Kidney glomerular epithelial cell (primary cell): ENCODE results near the gene BACH2.
A peak's percentile ranks its signal among the peaks of the same experiment; 100 is the strongest.
"Not testable (repeated sequence)": the region's sequence is repeated elsewhere in the genome, so short reads cannot be mapped to it uniquely, and the experiment has no call there.

ENCODE experiments used
- DNase-seq: peaks from one replicate; lab custom pipeline; 2025; lab: John Stamatoyannopoulos, UW

The BACH2 gene

DNA sequence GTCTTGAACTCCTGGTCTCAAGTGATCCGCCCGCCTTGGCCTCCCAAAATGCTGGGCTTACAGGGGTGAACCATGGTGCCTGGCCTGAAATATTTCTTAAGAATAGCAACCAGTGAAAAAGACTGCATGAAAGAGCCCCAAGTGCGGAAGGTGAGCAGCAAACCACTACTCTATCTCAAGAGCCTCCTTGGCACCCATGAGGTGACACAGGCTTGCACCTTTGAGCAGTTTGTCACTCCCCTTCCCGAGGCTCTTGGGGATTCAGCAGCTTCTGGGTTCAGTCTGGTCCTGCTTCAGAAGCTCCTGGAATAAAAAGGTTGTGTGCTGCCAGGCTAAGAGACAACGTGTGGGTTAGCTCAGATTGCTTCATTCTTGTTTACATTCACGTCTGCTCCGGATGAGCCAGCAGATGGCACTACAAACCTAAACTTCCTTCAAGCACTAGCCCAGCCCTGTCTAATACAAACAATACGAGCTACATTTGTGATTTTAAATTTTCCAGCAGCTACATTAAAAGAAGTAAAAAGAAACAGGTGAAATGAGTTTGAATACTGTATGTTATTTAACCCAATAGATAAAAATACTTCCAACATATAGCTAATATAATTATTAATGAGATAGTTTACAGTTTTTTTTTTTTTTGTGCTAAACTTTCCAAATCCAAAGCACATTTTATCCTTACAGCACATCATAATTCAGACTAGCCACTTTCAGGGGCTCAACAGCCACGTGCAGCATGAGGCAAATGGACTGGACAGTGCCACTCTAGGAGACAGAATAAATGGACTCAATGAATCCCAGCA lies 356.2 kb downstream of the BACH2 start:
- peak; percentile 82 for DNase-seq

DNA sequence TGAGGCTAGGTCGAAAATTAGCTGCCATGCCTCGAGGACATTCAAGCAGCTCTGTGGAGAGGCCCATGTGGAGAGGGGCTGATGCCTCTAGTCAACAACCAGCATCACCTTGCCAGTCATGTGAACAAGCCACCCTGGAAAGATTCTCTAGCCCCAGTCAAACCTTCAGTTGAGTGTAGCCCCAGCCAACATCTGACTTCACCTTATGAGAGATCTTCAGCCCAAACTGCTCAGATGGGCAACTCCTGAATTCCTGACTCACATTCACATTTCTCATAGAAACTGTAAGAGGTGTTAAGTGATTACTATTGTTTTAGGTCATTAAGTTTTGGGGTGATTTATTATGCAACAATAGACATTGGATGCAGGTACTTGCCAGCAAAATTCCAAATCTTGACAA lies 357.5 kb downstream of the BACH2 start:
- DNase-seq: no peak

DNA sequence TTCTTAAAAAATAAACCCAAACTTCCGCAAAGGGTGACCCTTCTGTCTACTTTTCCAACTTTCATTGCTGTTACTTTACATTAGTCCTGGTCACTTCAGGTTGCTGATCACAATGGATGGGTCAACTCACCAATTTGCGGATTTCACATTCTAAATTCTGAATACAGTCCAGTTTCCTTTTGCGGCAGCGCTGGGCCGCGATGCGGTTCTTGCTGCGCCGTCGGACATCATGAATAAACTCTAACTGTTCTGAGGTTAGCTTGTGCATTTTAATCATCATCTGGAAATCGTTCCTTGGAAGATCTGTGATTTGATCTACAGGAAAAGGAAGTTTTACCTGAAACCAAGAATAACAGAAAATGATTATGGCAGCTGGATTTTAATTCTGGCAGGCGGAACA lies 358.6 kb downstream of the BACH2 start:
- no peak for DNase-seq

- DNase-seq: no peak
These were observed 360.5 kb downstream of the BACH2 start for GRCh38 chr6:89936177-89936576.

- DNase-seq: no peak
These were observed 361.8 kb downstream of the BACH2 start for GRCh38 chr6:89934685-89935366.

GRCh38 chr6:89932245-89932802 lies 364.3 kb downstream of the BACH2 start:
- no peak for DNase-seq

- DNase-seq: no peak
These were observed 365.9 kb downstream of the BACH2 start for GRCh38 chr6:89930789-89931188.

DNA sequence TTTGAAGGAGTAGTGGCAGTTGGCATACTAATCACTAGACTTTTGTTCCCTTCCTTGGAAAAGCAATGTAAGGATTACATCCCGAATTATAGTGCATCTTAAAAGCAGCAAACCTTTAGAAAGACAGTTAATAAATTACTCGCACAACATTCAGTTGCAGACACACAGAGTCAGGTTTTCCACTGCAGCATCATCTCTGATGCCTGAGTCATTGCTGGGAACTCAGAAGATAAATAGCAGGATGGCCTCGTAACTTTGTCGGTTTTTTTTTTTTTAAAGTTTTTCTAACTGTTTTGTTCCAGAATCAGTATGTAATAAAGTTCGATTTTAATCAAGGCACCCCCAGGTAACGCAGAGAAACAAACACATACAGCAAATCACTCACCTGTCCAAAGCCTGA lies 368.0 kb downstream of the BACH2 start:
- DNase-seq: no peak

DNA sequence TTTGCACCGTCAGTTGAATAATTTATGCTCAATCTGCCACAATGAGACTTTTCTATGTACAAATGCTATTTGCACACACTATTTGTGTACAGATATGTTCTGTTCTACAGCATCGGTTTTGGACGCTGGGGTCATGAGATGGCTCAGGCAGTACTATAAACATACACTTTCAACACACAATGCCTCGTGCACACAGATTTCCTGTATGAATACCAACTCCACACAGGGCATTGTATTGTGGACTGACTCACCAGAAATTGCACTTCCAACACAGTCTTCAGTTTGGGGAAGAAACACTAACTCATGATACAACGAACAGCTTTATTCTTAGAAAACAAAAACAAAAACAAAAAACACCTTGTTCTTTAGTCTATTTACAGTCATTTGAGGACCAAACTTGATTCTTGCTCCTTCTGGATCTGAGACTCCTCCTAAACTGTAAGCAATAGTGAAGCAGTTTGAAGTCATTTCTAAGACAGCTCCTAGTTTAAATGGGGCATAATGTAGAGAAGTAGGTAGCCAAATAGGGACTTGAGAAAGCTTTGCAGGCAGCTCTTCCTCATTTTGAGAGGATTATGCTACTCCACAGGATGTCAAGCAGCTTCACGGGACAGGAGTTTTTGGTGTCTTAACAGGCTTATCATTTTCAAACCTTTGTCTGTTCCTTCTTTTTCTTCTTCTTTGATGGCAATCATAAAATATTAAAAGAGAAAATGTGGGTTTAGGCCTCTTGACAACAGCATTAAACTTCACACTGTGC lies 368.7 kb downstream of the BACH2 start:
- no peak for DNase-seq

DNA sequence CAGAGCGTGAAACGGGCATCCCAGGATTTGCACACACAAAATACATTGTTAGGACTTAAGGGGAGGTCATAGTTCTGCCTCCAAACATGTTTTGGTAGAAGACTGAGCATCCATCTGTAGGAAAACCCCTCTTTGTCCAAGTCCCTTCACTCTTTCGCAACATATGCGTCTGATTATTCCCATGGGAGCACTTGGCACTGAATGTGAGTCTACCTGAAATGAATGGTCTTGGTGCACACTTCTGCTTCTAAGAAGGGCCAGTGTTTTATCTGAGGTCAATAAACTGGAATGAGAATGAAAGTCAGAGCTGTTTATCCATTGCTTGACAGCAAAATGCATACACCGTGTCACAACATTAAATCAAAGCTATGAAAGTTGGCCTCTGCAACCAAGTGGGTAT lies 369.4 kb downstream of the BACH2 start:
- no peak for DNase-seq

GRCh38 chr6:89925826-89926225 lies 370.8 kb downstream of the BACH2 start:
- no peak for DNase-seq

- no peak for DNase-seq
These were observed 372.4 kb downstream of the BACH2 start for GRCh38 chr6:89924231-89924630.

DNA sequence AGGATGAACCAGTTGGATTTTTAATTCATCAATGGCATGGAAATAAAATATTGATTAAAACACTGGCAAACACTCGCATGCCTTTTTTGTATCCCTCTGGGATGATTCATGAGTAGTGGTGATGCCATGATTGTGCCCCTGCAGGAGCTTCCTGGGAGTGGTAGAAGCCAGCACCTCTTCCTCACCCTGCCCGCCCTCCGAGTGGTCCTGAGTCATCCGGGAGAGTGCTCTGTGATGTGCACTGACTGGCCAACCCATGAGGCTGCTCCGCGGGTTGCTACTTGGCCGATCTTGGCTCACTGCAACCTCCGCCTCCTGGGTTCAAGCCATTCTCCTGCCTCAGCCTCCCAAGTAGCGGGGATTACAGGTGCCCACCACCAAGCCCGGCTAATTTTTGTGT lies 375.0 kb downstream of the BACH2 start:
- no peak for DNase-seq

- no peak for DNase-seq
These were observed 375.4 kb downstream of the BACH2 start for GRCh38 chr6:89921197-89921596.

- DNase-seq: no peak
These were observed 378.8 kb downstream of the BACH2 start for GRCh38 chr6:89917801-89918366.

DNA sequence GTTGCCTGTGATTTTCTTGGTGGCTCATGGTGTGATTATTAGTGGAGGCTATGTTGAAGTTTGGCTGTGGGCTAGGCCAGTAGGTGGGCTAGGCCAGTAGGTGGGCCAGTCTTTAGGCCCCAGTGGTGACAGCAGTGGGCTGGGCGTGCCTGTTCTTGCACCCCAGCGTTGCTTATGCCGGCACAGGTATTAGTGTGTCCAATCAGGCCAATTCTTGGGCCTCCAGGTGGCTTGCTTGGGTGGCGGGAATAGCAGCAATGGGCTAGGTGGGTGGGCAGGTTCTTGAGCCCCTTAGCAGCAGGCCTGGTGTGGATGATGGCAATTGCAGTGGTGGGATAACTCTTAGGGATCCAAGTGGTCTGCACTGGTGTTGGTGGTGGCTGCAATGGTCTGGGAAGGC lies 379.4 kb downstream of the BACH2 start:
- no peak for DNase-seq

- DNase-seq: no peak
These were observed 380.3 kb downstream of the BACH2 start for GRCh38 chr6:89916136-89916920.

DNA sequence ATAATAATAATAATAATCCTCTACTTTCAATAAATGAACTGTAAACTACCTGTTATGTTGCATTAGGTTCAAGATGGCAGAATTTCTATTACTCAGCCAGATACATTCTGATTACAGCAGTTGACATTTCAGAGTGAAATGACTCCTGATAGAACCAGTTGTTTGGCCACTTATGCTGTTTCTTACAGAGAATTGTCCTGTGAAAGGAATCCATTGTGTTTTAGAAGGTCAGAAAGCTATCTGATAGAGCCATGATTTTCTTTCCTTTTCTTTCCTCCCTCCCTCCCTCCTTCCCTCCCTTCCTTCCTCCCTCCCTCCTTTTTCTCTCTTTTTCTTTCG lies 385.8 kb downstream of the BACH2 start:
- no peak for DNase-seq

DNA sequence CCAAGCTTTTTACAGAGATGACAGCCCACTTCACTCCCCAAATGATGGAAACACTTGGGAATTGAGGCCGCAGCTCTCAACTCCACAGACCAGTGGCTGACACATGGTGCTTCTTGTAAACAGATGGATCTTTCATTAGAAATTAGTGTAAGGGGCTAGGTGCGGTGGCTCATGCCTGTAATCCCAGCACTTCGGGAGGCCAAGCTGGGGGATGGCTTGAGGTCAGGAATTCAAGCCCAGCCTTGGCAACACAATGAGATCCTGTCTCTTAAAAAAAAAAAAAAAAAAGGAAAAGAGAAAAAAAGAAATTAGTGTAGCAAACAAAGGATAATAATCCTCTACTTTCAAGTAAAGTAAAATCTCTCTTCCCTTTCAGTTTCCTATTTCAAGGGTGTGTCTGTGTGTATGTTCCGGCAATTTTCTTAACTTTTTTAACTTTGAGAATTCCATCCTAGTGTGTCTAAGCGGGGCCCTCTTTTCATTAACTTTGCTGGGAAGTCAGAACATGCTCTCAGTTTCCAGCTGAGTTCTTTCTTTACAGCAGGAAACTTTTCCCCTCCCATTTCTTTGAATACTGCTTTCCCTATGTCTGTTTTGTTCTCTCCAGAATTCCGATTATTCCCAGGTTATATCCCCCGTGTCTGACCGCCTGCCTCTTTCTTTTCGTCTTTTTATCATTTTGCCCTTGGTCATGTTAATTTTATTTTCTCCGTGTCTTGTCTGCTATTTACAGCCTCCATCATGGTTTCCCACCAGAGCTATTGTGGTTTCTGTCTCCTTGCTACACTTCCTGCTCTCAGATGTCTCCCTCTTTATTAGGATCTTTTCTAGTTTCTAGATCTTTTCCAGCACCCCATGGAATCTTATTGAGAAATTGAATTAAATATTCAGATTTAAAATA lies 386.4 kb downstream of the BACH2 start:
- not testable (repeated sequence) for DNase-seq

DNA sequence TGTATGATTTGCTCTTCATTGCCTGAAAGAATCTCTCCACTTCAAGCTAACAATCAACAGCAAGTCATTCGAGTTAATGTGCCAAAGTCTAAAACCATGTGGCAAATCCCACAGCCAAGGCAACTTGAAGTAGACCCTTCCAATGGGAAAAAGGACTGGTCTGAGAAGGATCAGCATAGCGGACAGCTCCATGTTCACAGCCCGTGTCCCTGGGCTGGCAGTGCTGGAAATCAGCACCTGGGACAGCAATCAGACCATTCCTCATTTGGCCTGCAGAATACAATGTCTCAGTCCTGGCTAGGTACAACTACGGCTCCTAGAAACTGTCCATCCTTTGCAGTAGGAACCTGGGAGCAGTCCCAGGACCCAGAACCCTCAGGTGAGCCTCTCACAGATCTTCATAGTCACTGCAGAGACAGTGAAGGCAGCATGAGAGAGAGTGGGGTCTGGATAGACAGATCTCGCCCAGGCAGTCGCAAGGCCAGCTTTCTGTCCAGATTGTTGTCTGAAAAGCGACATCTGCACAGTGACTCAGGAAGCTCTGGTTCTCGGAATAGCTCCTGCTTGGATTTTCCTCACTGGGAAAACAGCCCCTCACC lies 401.3 kb downstream of the BACH2 start:
- peak; percentile 72 for DNase-seq
